ENCODE measurements around the gene C1orf216. TPM values are rescaled to one million over a fixed set of nuclear protein-coding genes. Genes with fewer than 3 reads are reported as not detected.

C1orf216 gene
- total and polyA plus RNA-seq, 2 donors (not counting 1 experiment from before 2014, with no cell fraction given): 2.2 to 5.4 TPM

DNA sequence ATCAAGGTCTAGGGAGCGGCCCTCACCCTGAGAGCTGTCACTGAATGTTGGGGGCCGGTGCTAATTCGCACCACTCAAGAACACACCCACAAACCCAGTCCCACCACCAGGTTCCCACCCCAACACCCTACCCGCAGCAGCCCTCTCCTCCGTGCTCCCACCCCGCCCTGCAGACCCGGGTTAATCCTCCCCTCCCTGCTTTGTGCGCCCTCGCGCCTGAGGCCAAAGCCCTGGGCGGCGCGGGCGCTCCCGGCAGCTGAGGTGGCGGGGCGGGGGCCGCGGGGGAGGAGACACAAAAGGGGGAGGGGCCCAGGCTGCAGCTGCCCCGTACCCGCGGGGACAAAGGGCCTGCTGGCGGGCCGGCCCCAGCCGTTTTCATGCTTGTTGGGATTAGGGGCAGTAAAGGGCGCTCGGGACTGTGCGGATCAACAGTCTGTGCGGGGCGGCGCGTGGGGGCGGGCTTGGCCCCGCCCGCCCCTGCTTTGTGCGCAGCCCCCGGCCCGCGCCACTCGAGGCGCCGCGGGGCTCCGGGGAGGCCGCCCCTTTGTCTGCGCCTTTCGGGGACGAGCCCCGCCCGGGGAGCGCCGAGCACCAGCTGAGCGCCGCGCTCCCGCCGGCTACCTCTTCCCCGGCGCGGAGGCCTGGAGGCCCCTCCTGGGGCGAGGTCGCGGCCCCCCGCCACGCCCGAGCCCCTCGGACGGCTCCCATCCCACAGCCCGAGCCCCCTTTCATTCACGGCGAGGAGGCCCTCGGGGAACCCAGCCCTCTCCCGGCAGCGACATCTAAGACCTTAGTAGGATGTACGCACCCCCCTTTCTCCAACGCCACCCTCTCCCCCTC lies 10.9 kb downstream of the C1orf216 start:
- Histone ChIP-seq H3K27me3 (replicated peaks in 1 of 4; ENCODE audit: control extremely low read depth in 1 of 4, control insufficient read depth in 3 of 4, insufficient read depth in 4 of 4, low read length in 3 of 4) (peaks cover 0 to 41% (median 22%) of the 10 kb centered on the region in 4 experiments), H2AFZ (ENCODE audit: insufficient read depth, low read depth, low read length, poor library complexity, severe bottlenecking) (peak overlapping the region; percentile 76), H3K27ac (ENCODE audit: low read length in 2 of 2) (no peak overlapping the region), H3K9ac (ENCODE audit: low read length) (peak overlapping the region; percentile 48), H3K9me3 (ENCODE audit: control extremely low read depth in 1 of 3, control insufficient read depth in 2 of 3, insufficient read depth in 1 of 3, low read length in 2 of 3) (no peaks in the 10 kb centered on the region), H3K36me3 (replicated peaks in 1 of 2; ENCODE audit: control extremely low read depth in 1 of 2, control insufficient read depth in 1 of 2, extremely low read depth in 1 of 2, insufficient read depth in 2 of 2, low read length in 1 of 2) (no peaks in the 10 kb centered on the region), H3K4me1 (ENCODE audit: control insufficient read depth in 2 of 2, insufficient read depth in 2 of 2, low read length in 2 of 2) (peaks cover 13 to 15% of the 10 kb centered on the region in 2 donors), H3K79me2 (ENCODE audit: control insufficient read depth, insufficient read depth, low read length) (no peaks in the 10 kb centered on the region), H4K20me1 (ENCODE audit: control insufficient read depth, insufficient read depth, low read length, poor library complexity, severe bottlenecking) (no peaks in the 10 kb centered on the region), H3K4me3 (ENCODE audit: control extremely low read depth in 1 of 5, extremely low read depth in 1 of 5, insufficient read depth in 1 of 5, low read depth in 2 of 5, low read length in 4 of 5) (peak overlapping the region in 4 of 5 experiments; percentile 13 to 46 (median 36)), H3K4me2 (replicated peaks; ENCODE audit: low read depth, low read length, poor library complexity, severe bottlenecking) (peak overlapping the region; percentile 87)
- intact Hi-C loops (cut with micrococcal nuclease): no loop called here
- ChIA-PET CTCF (interaction anchor here (0.6 to 1.4 kb wide), 2 partner anchors 7 to 139 kb away, joined by 3 to 4 read pairs; no protein-coding TSS in a partner anchor), POLR2A (no interaction called here)
- DNase-seq (peak; percentile 30), ATAC-seq (ENCODE audit: low read depth) (peak; percentile 33)
- H3K27ac Mint-ChIP-seq: no peak overlapping the region
- peaks cover 43% of the 10 kb centered on the region for H3K27me3 Mint-ChIP-seq
- TF ChIP-seq CTCF (IDR thresholded peaks at IDR 0.05) (no peak), EZH2 (IDR thresholded peaks at IDR 0.05; ENCODE audit: borderline replicate concordance, insufficient read depth, low read depth, low read length, poor library complexity, severe bottlenecking) (no peak)
- under 1% methylated on average over 74 of the region's 76 CpGs for WGBS (ENCODE audit: insufficient coverage)
- H3K4me3 Mint-ChIP-seq: peak overlapping the region; percentile 78
- peaks cover 20% of the 10 kb centered on the region for H3K4me1 Mint-ChIP-seq
- no peaks in the 10 kb centered on the region for H3K9me3 Mint-ChIP-seq (ENCODE audit: insufficient read depth)
